ENCODE results near the gene CPNE2. TPM values are rescaled to one million over a fixed set of nuclear protein-coding genes. Genes with fewer than 3 reads are reported as not detected.
"Not testable (repeated sequence)": the region's sequence is repeated elsewhere in the genome, so short reads cannot be mapped to it uniquely, and the experiment has no call there.

CPNE2 gene
- total RNA-seq, 4 donors from 2014 or later: 41.6 to 154 (median 84.2) TPM

DNA sequence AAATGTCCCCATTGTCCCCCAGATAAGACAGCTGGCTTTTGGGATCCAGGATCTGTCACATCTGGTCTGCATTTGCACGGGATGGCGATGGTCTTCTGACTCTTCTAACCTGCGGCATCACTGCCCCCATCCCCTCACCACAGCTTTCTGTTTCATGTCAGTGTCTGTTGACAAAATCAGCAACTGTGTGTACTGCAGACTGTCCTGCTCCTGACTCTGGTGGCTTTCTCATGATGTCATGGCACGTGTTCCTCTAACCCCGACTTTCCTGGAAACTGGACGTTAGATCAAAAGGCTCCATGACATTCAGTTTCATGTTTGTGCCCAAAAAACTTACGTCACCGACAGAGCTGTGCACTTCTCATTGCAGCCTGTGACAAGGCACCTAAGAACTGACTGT is 30.1 kb upstream of the CPNE2 start:
- Histone ChIP-seq H3K36me3 (peaks cover 0 to 3% (median 0%) of the 10 kb centered on the region in 4 donors), H3K9me3 (no peaks in the 10 kb centered on the region), H3K27ac (peak overlapping the region; percentile 21 to 69 (median 51)), H3K4me3 (no peak overlapping the region), H3K27me3 (no peaks in the 10 kb centered on the region), H3K4me1 (peaks cover 0 to 10% (median 2%) of the 10 kb centered on the region in 4 donors)
- in situ Hi-C loops (cut with MboI; ENCODE audit: low pct_ligation_motif_present in 1 of 4, low pct_unique_long_range_greater_than_20kb in 1 of 4, low sequenced_read_pairs in 3 of 4): loop anchor here in 1 of 4 donors (25.0 kb wide), 1 partner anchor 200 kb away; the partner anchor contains the start of gene SLC12A3
- 73 to 75% methylated on average over 5 to 8 of the region's 8 CpGs for WGBS, 2 donors (ENCODE audit: low coverage in 1 of 2)
- DNase-seq: no peak
- TF ChIP-seq POLR2A (IDR thresholded peaks at IDR 0.05) (no peak), EP300 (IDR thresholded peaks at IDR 0.05; ENCODE audit: low read depth) (no peak), POLR2AphosphoS5 (IDR thresholded peaks at IDR 0.05) (peak in 2 of 3 donors; percentile 19 to 25)
- TF ChIP-seq, protein P1, sequence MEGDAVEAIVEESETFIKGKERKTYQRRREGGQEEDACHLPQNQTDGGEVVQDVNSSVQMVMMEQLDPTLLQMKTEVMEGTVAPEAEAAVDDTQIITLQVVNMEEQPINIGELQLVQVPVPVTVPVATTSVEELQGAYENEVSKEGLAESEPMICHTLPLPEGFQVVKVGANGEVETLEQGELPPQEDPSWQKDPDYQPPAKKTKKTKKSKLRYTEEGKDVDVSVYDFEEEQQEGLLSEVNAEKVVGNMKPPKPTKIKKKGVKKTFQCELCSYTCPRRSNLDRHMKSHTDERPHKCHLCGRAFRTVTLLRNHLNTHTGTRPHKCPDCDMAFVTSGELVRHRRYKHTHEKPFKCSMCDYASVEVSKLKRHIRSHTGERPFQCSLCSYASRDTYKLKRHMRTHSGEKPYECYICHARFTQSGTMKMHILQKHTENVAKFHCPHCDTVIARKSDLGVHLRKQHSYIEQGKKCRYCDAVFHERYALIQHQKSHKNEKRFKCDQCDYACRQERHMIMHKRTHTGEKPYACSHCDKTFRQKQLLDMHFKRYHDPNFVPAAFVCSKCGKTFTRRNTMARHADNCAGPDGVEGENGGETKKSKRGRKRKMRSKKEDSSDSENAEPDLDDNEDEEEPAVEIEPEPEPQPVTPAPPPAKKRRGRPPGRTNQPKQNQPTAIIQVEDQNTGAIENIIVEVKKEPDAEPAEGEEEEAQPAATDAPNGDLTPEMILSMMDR (IDR thresholded peaks at IDR 0.05): no peak
- intact Hi-C loops (cut with DNase I; ENCODE audit: low total_unique reads): no loop called here

DNA sequence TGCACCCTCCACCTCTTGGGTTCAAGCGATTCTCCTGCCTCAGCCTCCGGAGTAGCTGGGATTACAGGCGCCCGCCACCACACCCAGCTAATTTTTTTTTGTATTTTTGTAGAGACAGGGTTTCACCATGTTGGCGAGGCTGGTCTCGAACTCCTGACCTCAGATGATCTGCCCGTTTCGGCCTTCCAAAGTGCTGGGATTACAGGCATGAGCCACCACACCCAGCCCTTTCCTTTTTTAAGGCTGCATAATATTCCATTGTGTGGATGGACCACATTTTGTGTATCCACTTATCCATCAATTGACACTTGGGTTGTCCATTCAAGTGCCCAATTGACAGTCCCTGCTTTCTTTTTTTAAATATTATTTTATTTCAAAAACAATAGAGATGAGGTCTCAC is 29.2 kb upstream of the CPNE2 start:
- H3K27me3 ChIP-seq; H3K4me3 ChIP-seq; H3K36me3 ChIP-seq; H3K27ac ChIP-seq; intact Hi-C loops (cut with DNase I; ENCODE audit: low total_unique reads); DNase-seq; H3K9me3 ChIP-seq; H3K4me1 ChIP-seq: not testable (repeated sequence)
- WGBS, 2 donors (ENCODE audit: low coverage in 1 of 2): 80 to 84% methylated on average over 5 to 8 of the region's 8 CpGs
- in situ Hi-C loops (cut with MboI; ENCODE audit: low pct_ligation_motif_present in 1 of 4, low pct_unique_long_range_greater_than_20kb in 1 of 4, low sequenced_read_pairs in 3 of 4): loop anchor here in 1 of 4 donors (25.0 kb wide), 1 partner anchor 201 kb away; the partner anchor contains the start of gene SLC12A3

DNA sequence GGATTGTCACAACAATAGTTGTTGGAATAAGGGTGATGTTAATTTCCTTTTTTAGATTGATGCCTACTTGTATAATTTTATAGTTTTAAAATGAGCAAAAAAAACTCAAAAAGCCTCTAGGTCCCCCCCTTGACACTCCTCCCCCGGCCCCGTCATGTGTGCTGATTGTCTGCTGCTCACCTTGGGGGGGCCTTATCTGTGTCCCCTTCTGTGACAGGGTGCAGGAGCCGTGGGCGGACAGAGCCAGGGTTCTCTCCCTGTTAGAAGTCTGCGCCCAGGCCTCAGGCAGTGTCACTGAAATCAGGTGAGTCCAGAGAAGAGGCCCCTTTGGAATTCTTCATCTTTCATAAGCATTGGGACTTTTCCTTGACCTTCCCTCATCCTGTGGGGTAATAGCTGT is 27.4 kb upstream of the CPNE2 start:
- H3K27me3 ChIP-seq: no peaks in the 10 kb centered on the region
- intact Hi-C loops (cut with DNase I; ENCODE audit: low total_unique reads): no loop called here
- no peak overlapping the region for H3K27ac ChIP-seq
- H3K36me3 ChIP-seq: no peaks in the 10 kb centered on the region
- H3K4me1 ChIP-seq: peaks cover 0 to 10% (median 2%) of the 10 kb centered on the region in 4 donors
- TF ChIP-seq, protein P1 (IDR thresholded peaks at IDR 0.05): no peak
- TF ChIP-seq EP300 (IDR thresholded peaks at IDR 0.05; ENCODE audit: low read depth): no peak
- no peak for TF ChIP-seq POLR2AphosphoS5 (IDR thresholded peaks at IDR 0.05)
- TF ChIP-seq POLR2A (IDR thresholded peaks at IDR 0.05): no peak
- WGBS, 2 donors (ENCODE audit: low coverage in 1 of 2): 90 to 95% methylated on average over 2 to 5 of the region's 5 CpGs
- in situ Hi-C loops (cut with MboI; ENCODE audit: low pct_ligation_motif_present in 1 of 4, low pct_unique_long_range_greater_than_20kb in 1 of 4, low sequenced_read_pairs in 3 of 4): loop anchor here in 1 of 4 donors (25.0 kb wide), 1 partner anchor 203 kb away; the partner anchor contains the start of gene SLC12A3
- no peak for DNase-seq
- H3K4me3 ChIP-seq: no peak overlapping the region
- H3K9me3 ChIP-seq: no peaks in the 10 kb centered on the region

DNA sequence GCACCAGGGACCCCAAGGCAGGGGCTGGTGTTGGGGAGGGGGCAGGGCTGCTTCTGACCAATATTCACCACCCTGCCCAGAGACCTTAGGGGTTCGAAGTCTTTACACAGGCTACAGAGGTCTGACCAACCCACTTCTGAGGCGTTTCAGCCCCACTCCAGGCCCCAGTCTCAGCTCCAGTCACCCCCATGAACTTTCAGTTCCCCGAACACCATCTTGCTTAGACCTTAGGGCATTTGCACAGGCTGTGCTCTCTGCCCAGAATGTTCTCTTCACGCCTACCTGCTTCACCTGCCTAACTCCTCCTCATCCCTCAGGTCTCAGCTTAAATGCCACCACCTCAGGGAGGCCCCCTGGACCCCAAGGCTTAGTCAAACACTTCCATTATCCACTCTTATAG is 25.8 kb upstream of the CPNE2 start:
- H3K4me3 ChIP-seq: no peak overlapping the region
- no peak for TF ChIP-seq POLR2A (IDR thresholded peaks at IDR 0.05)
- TF ChIP-seq POLR2AphosphoS5 (IDR thresholded peaks at IDR 0.05): no peak
- TF ChIP-seq, protein P1 (IDR thresholded peaks at IDR 0.05): no peak
- peaks cover 0 to under 1% (median 0%) of the 10 kb centered on the region in 4 donors for H3K4me1 ChIP-seq
- H3K9me3 ChIP-seq: no peaks in the 10 kb centered on the region
- no peak for DNase-seq
- 79% methylated on average over 4 of the region's 4 CpGs; no CpG with 5 or more reads in 1 of the 2 donors for WGBS, 2 donors (ENCODE audit: low coverage in 1 of 2)
- intact Hi-C loops (cut with DNase I; ENCODE audit: low total_unique reads): no loop called here
- in situ Hi-C loops (cut with MboI; ENCODE audit: low pct_ligation_motif_present in 1 of 4, low pct_unique_long_range_greater_than_20kb in 1 of 4, low sequenced_read_pairs in 3 of 4): loop anchor here in 1 of 4 donors (25.0 kb wide), 1 partner anchor 204 kb away; the partner anchor contains the start of gene SLC12A3
- no peaks in the 10 kb centered on the region for H3K27me3 ChIP-seq
- H3K27ac ChIP-seq: no peak overlapping the region
- H3K36me3 ChIP-seq: no peaks in the 10 kb centered on the region

DNA sequence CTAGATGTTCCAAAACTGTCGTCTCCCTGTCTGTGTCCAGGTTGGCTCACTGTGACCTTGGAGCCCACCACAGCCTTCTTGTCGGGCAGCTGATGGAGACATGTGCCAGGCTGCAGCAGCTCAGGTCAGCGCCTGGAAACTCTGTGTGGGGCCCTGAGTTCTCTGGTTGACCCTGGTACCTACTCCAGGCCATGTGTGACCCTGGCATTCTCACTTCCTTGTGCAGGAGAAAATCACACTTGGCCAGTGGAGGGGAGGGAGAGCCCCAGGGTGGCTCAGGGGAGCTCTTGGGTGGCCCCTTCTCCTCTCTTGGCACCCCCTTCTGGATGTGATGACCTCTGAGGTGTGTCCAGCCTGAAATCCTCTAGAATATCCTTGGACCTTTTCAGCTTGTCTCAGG is 25.0 kb upstream of the CPNE2 start:
- H3K4me3 ChIP-seq: no peak overlapping the region
- no peak for DNase-seq
- H3K36me3 ChIP-seq: no peaks in the 10 kb centered on the region
- no peak overlapping the region for H3K27ac ChIP-seq
- in situ Hi-C loops (cut with MboI; ENCODE audit: low pct_ligation_motif_present in 1 of 4, low pct_unique_long_range_greater_than_20kb in 1 of 4, low sequenced_read_pairs in 3 of 4): loop anchor here in 1 of 4 donors (25.0 kb wide), 1 partner anchor 205 kb away; the partner anchor contains the start of gene SLC12A3
- TF ChIP-seq EP300 (IDR thresholded peaks at IDR 0.05; ENCODE audit: low read depth) (no peak), POLR2A (IDR thresholded peaks at IDR 0.05) (no peak), POLR2AphosphoS5 (IDR thresholded peaks at IDR 0.05) (no peak)
- TF ChIP-seq, protein P1 (IDR thresholded peaks at IDR 0.05): no peak
- no peaks in the 10 kb centered on the region for H3K4me1 ChIP-seq
- H3K9me3 ChIP-seq: no peaks in the 10 kb centered on the region
- H3K27me3 ChIP-seq: no peaks in the 10 kb centered on the region
- intact Hi-C loops (cut with DNase I; ENCODE audit: low total_unique reads): no loop called here
- WGBS, 2 donors (ENCODE audit: low coverage in 1 of 2): 96% methylated on average over 3 of the region's 3 CpGs; no CpG with 5 or more reads in 1 of the 2 donors
